ENCODE results near the gene PPP3CA. TPM values are rescaled to one million over a fixed set of nuclear protein-coding genes. Genes with fewer than 3 reads are reported as not detected.
"Not testable (repeated sequence)": the region's sequence is repeated elsewhere in the genome, so short reads cannot be mapped to it uniquely, and the experiment has no call there.

The PPP3CA gene
- total RNA-seq, 3 donors from 2014 or later, result 32.4 to 59.6 (median 47.8) TPM

DNA sequence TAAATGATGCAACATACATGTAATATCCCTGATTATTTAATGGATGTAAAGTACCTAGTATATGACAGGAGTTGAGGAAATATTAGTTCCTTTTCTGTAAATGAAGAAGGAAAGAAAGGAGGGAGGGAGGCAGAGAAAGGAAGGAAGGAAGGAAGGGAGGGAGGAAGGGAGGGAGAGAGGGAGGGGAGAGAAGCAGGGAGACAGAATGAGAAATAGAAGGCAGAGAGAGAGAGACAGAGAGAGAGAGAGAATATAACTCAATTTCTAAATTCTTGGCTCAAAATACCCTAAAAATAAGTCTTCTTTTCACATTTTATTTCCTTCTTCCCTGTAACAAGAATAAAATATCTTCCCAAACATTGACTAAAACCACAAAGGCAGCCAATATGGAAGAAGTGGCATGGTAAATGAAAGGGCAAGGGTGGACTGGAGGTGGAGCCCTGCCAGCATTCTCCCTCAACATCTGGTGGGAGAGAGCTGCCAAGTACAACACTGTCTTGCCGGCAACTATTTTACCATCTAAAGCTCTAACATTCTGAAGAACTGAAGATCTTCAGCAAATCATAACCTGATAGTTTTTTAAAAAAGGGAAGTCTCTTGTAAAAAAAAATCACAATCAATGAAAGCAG is 245.1 kb downstream of the PPP3CA start:
- peak overlapping the region; percentile 30 to 41 for H3K27ac ChIP-seq

DNA sequence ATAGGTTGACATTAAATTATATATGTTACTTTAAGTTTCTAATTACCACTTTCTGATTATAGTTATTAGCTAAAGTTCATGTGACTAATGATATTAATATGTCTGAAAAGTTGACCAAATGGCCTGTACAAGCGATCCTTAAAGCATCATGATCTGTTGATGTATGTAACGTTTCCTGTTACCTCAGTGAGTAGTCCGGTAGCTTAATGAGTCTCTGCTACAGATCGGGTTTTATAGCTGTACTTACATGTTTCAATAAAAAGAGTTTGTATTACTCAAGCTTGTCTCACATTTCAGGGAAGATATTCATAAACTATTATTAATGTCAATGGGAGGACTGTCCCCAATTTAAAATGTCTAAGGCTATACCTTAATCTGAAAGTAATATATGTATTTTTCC is 246.3 kb downstream of the PPP3CA start:
- Histone ChIP-seq H3K27ac (no peak overlapping the region), H3K4me1 (peaks cover 3 to 6% of the 10 kb centered on the region in 2 donors), H3K9me3 (no peaks in the 10 kb centered on the region), H3K27me3 (no peaks in the 10 kb centered on the region), H3K36me3 (no peaks in the 10 kb centered on the region), H3K4me3 (no peak overlapping the region)
- no peak for DNase-seq (ENCODE audit: low spot score in 2 of 2)
- intact Hi-C loops (cut with DNase I; ENCODE audit: low total_unique reads), result no loop called here
- TF ChIP-seq POLR2A (IDR thresholded peaks at IDR 0.05), result no peak
- no peak for TF ChIP-seq POLR2AphosphoS5 (IDR thresholded peaks at IDR 0.05)
- TF ChIP-seq, protein P1, sequence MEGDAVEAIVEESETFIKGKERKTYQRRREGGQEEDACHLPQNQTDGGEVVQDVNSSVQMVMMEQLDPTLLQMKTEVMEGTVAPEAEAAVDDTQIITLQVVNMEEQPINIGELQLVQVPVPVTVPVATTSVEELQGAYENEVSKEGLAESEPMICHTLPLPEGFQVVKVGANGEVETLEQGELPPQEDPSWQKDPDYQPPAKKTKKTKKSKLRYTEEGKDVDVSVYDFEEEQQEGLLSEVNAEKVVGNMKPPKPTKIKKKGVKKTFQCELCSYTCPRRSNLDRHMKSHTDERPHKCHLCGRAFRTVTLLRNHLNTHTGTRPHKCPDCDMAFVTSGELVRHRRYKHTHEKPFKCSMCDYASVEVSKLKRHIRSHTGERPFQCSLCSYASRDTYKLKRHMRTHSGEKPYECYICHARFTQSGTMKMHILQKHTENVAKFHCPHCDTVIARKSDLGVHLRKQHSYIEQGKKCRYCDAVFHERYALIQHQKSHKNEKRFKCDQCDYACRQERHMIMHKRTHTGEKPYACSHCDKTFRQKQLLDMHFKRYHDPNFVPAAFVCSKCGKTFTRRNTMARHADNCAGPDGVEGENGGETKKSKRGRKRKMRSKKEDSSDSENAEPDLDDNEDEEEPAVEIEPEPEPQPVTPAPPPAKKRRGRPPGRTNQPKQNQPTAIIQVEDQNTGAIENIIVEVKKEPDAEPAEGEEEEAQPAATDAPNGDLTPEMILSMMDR (IDR thresholded peaks at IDR 0.05), result no peak

More for the DNA sequence above, 245.1 kb downstream of the PPP3CA start:
- intact Hi-C loops (cut with DNase I; ENCODE audit: low total_unique reads), result no loop called here
- Histone ChIP-seq H3K4me3 (no peak overlapping the region), H3K4me1 (peaks cover 3 to 6% of the 10 kb centered on the region in 2 donors), H3K36me3 (no peaks in the 10 kb centered on the region), H3K27me3 (no peaks in the 10 kb centered on the region), H3K9me3 (no peaks in the 10 kb centered on the region)
- TF ChIP-seq POLR2A (IDR thresholded peaks at IDR 0.05) (no peak), POLR2AphosphoS5 (IDR thresholded peaks at IDR 0.05) (no peak)
- TF ChIP-seq, protein P1 (IDR thresholded peaks at IDR 0.05), result no peak
- DNase-seq (ENCODE audit: low spot score in 2 of 2), result peak; percentile 23 to 48

DNA sequence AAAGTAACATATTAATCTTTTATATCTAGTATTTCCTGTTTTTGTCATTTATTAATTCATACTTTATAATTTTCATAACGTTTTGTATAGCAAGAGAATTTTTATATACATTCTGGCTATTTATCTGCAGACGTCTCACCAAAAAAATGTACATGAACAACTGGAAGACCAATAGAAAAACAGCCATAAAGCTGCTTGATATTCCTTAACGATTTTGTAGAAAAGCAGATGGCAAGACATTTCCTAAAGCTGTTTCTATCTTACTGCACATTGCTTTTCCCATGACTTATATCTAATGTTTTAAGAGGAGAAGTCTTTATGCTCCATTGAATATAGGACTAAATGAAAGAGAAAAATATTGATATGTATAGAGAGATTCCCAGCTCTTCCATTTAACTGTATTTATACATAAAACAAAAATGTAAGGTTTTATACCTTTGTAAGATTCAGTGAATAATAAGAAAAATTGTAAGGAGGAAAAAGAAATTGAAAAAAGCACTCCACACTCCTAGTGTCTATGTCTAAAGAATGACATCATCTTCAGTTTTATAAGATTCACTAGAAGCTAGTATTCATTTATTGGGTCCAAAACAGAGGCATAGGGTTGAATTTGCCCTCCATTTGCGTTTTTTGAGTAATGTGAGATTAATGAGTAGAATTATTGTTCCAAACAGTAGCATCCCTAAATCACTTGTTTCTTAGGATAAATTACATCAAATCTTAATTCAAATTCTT is 248.5 kb downstream of the PPP3CA start:
- H3K27ac ChIP-seq, result no peak overlapping the region
- intact Hi-C loops (cut with DNase I; ENCODE audit: low total_unique reads), result no loop called here
- no peak overlapping the region for H3K4me3 ChIP-seq
- H3K36me3 ChIP-seq, result no peaks in the 10 kb centered on the region
- no peaks in the 10 kb centered on the region for H3K27me3 ChIP-seq
- H3K9me3 ChIP-seq, result no peaks in the 10 kb centered on the region
- TF ChIP-seq, protein P1 (IDR thresholded peaks at IDR 0.05), result no peak
- TF ChIP-seq POLR2A (IDR thresholded peaks at IDR 0.05) (no peak), POLR2AphosphoS5 (IDR thresholded peaks at IDR 0.05) (no peak)
- DNase-seq (ENCODE audit: low spot score in 2 of 2), result no peak
- H3K4me1 ChIP-seq, result peaks cover 3 to 6% of the 10 kb centered on the region in 2 donors

DNA sequence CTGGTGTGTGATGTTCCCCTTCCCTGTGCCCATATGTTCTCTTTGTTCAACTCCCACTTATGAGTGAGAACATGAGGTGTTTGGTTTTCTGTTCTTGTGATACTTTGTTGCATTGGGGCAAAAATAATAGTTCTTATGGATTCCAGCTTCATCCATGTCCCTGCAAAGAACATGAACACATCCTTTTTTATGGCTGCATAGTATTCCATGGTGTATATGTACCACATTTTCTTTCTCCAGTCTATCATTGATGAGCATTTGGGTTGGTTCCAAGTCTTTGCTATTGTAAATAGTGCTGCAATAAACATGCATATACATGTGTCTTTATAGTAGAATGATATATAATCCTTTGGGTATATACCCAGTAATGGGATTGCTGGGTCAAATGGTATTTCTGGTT is 254.7 kb downstream of the PPP3CA start:
- intact Hi-C loops (cut with DNase I; ENCODE audit: low total_unique reads), result loop anchor here (5.0 kb wide), 1 partner anchor 610 kb away; no protein-coding TSS in a partner anchor
- not testable (repeated sequence) for H3K27me3 ChIP-seq; H3K4me3 ChIP-seq; H3K4me1 ChIP-seq; H3K27ac ChIP-seq; DNase-seq (ENCODE audit: low spot score in 2 of 2); H3K9me3 ChIP-seq; H3K36me3 ChIP-seq

DNA sequence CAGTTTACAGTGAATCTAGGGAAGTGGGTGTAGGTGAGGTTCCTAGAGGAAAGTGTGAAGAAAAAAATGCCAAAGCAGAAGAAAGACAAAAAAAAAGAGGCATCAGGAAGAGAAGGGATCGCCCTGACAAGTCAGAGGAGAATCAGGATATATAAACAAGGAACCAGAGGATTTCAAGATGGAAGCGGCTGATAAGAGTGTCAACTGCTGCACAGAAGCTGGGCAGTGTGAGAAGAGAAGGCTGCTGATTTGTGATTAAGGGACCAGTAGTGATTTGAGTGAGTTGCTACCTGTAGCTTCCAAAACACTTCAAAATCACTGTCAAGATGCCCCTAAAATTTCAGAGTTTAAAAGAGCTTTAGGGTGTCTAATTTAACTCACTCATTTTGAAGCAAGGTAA is 258.2 kb downstream of the PPP3CA start:
- intact Hi-C loops (cut with DNase I; ENCODE audit: low total_unique reads), result no loop called here

More for the DNA sequence above, 258.2 kb downstream of the PPP3CA start:
- DNase-seq (ENCODE audit: low spot score in 2 of 2), result no peak
- Histone ChIP-seq H3K36me3 (no peaks in the 10 kb centered on the region), H3K27me3 (no peaks in the 10 kb centered on the region), H3K4me3 (no peak overlapping the region), H3K4me1 (no peaks in the 10 kb centered on the region), H3K9me3 (no peaks in the 10 kb centered on the region), H3K27ac (peak overlapping the region in 1 of 2 donors; percentile 18)
- TF ChIP-seq, protein P1 (IDR thresholded peaks at IDR 0.05), result no peak
- TF ChIP-seq POLR2AphosphoS5 (IDR thresholded peaks at IDR 0.05) (no peak), POLR2A (IDR thresholded peaks at IDR 0.05) (no peak)

Data from breast epithelium (tissue), 4 donors.